ENCODE data around the gene PLXNB2.

The PLXNB2 gene

GRCh38 chr22:50316114-50317065 lies 8.9 kb upstream of the PLXNB2 start:
- peaks cover 6% of the 10 kb centered on the region for H3K4me1 ChIP-seq (ENCODE audit: control insufficient read depth, insufficient read depth, low read length, poor library complexity, severe bottlenecking)
- H3K36me3 ChIP-seq (ENCODE audit: control insufficient read depth, insufficient read depth, low read length), result no peaks in the 10 kb centered on the region
- no peaks in the 10 kb centered on the region for H3K9me3 ChIP-seq (ENCODE audit: control insufficient read depth, low read length)
- no peak overlapping the region for H3K4me3 ChIP-seq (ENCODE audit: extremely low read depth, insufficient read depth, low read length, poor library complexity, severe bottlenecking)
- 92 to 94% methylated on average over 25 to 28 of the region's 45 CpGs for WGBS, 2 experiments (ENCODE audit: insufficient coverage in 2 of 2)
- no peak overlapping the region for H3K27ac ChIP-seq (ENCODE audit: low read depth, low read length, severe bottlenecking)

GRCh38 chr22:50315289-50316113 lies 8.1 kb upstream of the PLXNB2 start:
- peaks cover 6% of the 10 kb centered on the region for H3K4me1 ChIP-seq (ENCODE audit: control insufficient read depth, insufficient read depth, low read length, poor library complexity, severe bottlenecking)
- 88 to 93% methylated on average over 11 to 15 of the region's 18 CpGs for WGBS, 2 experiments (ENCODE audit: insufficient coverage in 2 of 2)

GRCh38 chr22:50314455-50315288 lies 7.2 kb upstream of the PLXNB2 start:
- peaks cover 8% of the 10 kb centered on the region for H3K4me1 ChIP-seq (ENCODE audit: control insufficient read depth, insufficient read depth, low read length, poor library complexity, severe bottlenecking)
- WGBS, 2 experiments (ENCODE audit: insufficient coverage in 2 of 2), result 70 to 75% methylated on average over 29 to 33 of the region's 33 CpGs
- H3K4me3 ChIP-seq (ENCODE audit: extremely low read depth, insufficient read depth, low read length, poor library complexity, severe bottlenecking), result no peak overlapping the region
- no peaks in the 10 kb centered on the region for H3K36me3 ChIP-seq (ENCODE audit: control insufficient read depth, insufficient read depth, low read length)
- no peak overlapping the region for H3K27ac ChIP-seq (ENCODE audit: low read depth, low read length, severe bottlenecking)
- no peaks in the 10 kb centered on the region for H3K9me3 ChIP-seq (ENCODE audit: control insufficient read depth, low read length)

More at GRCh38 chr22:50315289-50316113, 8.1 kb upstream of the PLXNB2 start:
- H3K9me3 ChIP-seq (ENCODE audit: control insufficient read depth, low read length), result no peaks in the 10 kb centered on the region
- H3K4me3 ChIP-seq (ENCODE audit: extremely low read depth, insufficient read depth, low read length, poor library complexity, severe bottlenecking), result no peak overlapping the region
- no peak overlapping the region for H3K27ac ChIP-seq (ENCODE audit: low read depth, low read length, severe bottlenecking)
- H3K36me3 ChIP-seq (ENCODE audit: control insufficient read depth, insufficient read depth, low read length), result no peaks in the 10 kb centered on the region

DNA sequence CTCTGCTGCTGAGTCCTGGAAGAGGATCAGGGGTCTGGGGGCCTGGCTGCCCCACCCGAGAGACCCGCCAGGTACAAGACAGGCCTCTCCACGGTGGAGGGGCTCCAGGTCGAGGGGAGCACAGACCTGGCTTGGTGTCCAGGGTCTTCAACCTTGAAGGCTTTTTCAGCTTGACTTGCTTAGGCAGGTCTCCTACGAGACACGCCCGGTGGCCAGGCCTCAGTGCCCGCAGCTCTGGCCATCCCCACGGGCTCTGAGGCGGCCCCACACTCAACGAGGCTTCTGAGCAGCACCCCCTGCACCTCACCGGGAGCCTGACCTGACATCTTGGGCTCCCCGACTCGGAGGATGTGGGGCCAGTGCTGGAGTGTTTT lies 6.6 kb upstream of the PLXNB2 start:
- Histone ChIP-seq H3K27ac (ENCODE audit: low read depth, low read length, severe bottlenecking) (no peak overlapping the region), H3K36me3 (ENCODE audit: control insufficient read depth, insufficient read depth, low read length) (no peaks in the 10 kb centered on the region), H3K9me3 (ENCODE audit: control insufficient read depth, low read length) (no peaks in the 10 kb centered on the region), H3K4me1 (ENCODE audit: control insufficient read depth, insufficient read depth, low read length, poor library complexity, severe bottlenecking) (peaks cover 9% of the 10 kb centered on the region), H3K4me3 (ENCODE audit: extremely low read depth, insufficient read depth, low read length, poor library complexity, severe bottlenecking) (no peak overlapping the region)
- WGBS, 2 experiments (ENCODE audit: insufficient coverage in 2 of 2), result 83 to 88% methylated on average over 11 to 12 of the region's 14 CpGs

DNA sequence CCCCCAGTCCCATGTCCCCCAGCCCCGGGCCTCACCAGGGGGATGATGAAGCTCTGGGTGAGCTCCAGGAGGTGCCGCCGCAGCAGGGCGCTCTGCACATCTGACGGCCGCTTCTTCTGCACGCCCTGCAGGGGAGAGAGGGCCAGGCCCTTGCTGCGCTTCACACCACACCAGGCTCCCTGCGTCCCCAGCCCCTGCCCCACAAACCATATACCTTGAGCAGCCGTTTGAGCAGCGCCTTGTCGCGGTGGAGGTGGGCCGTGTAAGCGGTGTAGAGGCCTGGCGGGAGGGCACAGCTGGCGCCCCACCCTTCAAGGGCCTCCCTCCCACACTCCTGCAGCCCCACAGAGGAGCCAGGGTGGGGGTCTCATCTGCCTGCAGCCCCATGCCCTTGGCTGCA lies 6.2 kb upstream of the PLXNB2 start:
- no peak overlapping the region for H3K27ac ChIP-seq (ENCODE audit: low read depth, low read length, severe bottlenecking)
- H3K4me3 ChIP-seq (ENCODE audit: extremely low read depth, insufficient read depth, low read length, poor library complexity, severe bottlenecking), result no peak overlapping the region
- H3K9me3 ChIP-seq (ENCODE audit: control insufficient read depth, low read length), result no peaks in the 10 kb centered on the region
- no peaks in the 10 kb centered on the region for H3K36me3 ChIP-seq (ENCODE audit: control insufficient read depth, insufficient read depth, low read length)
- 89 to 94% methylated on average over 9 to 14 of the region's 17 CpGs for WGBS, 2 experiments (ENCODE audit: insufficient coverage in 2 of 2)
- peaks cover 10% of the 10 kb centered on the region for H3K4me1 ChIP-seq (ENCODE audit: control insufficient read depth, insufficient read depth, low read length, poor library complexity, severe bottlenecking)

- Histone ChIP-seq H3K36me3 (ENCODE audit: control insufficient read depth, insufficient read depth, low read length) (no peaks in the 10 kb centered on the region), H3K4me3 (ENCODE audit: extremely low read depth, insufficient read depth, low read length, poor library complexity, severe bottlenecking) (no peak overlapping the region), H3K4me1 (ENCODE audit: control insufficient read depth, insufficient read depth, low read length, poor library complexity, severe bottlenecking) (peaks cover 16% of the 10 kb centered on the region), H3K9me3 (ENCODE audit: control insufficient read depth, low read length) (no peaks in the 10 kb centered on the region), H3K27ac (ENCODE audit: low read depth, low read length, severe bottlenecking) (no peak overlapping the region)
- WGBS, 2 experiments (ENCODE audit: insufficient coverage in 2 of 2), result 91% methylated on average over 4 of the region's 7 CpGs; no CpG with 5 or more reads in 1 of the 2 experiments
Measured at GRCh38 chr22:50313021-50313420, 5.6 kb upstream of the PLXNB2 start.

- Histone ChIP-seq H3K4me1 (ENCODE audit: control insufficient read depth, insufficient read depth, low read length, poor library complexity, severe bottlenecking) (peaks cover 19% of the 10 kb centered on the region), H3K27ac (ENCODE audit: low read depth, low read length, severe bottlenecking) (no peak overlapping the region), H3K9me3 (ENCODE audit: control insufficient read depth, low read length) (no peaks in the 10 kb centered on the region), H3K36me3 (ENCODE audit: control insufficient read depth, insufficient read depth, low read length) (no peaks in the 10 kb centered on the region), H3K4me3 (ENCODE audit: extremely low read depth, insufficient read depth, low read length, poor library complexity, severe bottlenecking) (no peak overlapping the region)
- 90 to 95% methylated on average over 5 of the region's 12 CpGs for WGBS, 2 experiments (ENCODE audit: insufficient coverage in 2 of 2)
Measured at GRCh38 chr22:50312371-50312770, 4.9 kb upstream of the PLXNB2 start.

DNA sequence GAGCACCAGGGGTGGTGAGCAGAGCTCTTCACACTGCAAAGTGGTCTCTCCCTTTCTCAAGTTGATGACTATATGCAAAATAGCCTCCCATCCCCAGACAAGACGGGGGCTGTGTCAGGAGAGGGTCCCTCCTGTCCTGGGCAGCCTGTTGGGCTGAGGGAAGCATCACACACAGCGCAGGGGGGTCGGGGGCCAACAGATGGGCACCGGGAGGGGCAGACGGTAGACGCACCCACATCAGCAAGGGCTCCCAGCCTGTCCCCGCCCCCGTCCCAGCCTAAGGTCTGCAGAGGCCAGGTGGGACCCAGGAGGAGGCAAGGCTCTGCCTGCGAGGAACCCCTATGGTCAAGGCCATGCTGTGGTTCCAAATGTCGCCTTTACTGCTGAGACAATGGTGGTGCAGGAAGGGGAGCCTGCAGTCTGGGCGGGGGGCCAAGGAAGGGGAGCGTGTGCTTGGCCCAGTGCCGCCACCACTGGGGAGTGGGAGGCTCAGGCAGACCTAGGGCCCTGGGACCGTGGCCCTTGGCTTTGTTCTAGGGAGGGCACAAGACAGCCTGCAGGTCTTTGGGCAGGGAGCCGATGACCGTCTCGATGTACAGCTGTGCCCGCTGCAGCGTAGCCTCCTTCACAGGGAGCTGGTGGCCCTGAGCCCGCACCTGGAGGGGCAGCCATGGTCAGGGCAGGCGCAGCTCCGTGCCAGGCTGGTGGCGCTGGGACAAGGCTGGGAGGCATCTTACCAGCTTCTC lies 4.3 kb upstream of the PLXNB2 start:
- 91 to 92% methylated on average over 21 to 23 of the region's 23 CpGs for WGBS, 2 experiments (ENCODE audit: insufficient coverage in 2 of 2)
- no peak overlapping the region for H3K27ac ChIP-seq (ENCODE audit: low read depth, low read length, severe bottlenecking)
- H3K36me3 ChIP-seq (ENCODE audit: control insufficient read depth, insufficient read depth, low read length), result no peaks in the 10 kb centered on the region
- H3K4me1 ChIP-seq (ENCODE audit: control insufficient read depth, insufficient read depth, low read length, poor library complexity, severe bottlenecking), result peaks cover 19% of the 10 kb centered on the region
- no peaks in the 10 kb centered on the region for H3K9me3 ChIP-seq (ENCODE audit: control insufficient read depth, low read length)
- no peak overlapping the region for H3K4me3 ChIP-seq (ENCODE audit: extremely low read depth, insufficient read depth, low read length, poor library complexity, severe bottlenecking)

DNA sequence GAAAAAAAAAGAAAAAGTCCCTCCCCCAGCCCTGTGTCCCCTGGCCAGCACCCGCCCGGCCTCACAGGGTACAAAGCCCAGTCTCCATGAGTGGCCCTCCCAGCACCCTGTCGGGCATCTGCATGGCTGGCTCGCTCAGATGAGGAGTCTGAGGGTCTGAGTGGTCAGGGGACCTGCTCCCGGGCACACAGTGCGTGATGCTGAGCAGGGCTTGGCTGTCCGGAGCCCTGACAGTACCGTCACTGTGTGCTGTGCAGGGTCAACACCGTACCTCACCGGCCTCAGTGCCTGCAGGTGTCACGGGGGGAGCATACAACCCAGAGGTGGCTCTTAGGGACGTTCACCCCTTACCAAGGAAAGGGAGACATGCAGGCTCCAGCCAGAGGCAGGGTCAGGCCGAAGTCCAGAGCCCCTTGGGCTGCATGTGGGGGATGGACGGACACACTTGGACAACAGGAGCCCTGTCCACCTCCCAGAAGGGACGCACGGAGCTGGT lies 3.6 kb upstream of the PLXNB2 start:
- H3K36me3 ChIP-seq (ENCODE audit: control insufficient read depth, insufficient read depth, low read length), result no peaks in the 10 kb centered on the region
- no peak overlapping the region for H3K4me3 ChIP-seq (ENCODE audit: extremely low read depth, insufficient read depth, low read length, poor library complexity, severe bottlenecking)
- H3K4me1 ChIP-seq (ENCODE audit: control insufficient read depth, insufficient read depth, low read length, poor library complexity, severe bottlenecking), result peaks cover 19% of the 10 kb centered on the region
- WGBS, 2 experiments (ENCODE audit: insufficient coverage in 2 of 2), result 92 to 94% methylated on average over 16 of the region's 16 CpGs
- H3K9me3 ChIP-seq (ENCODE audit: control insufficient read depth, low read length), result no peaks in the 10 kb centered on the region
- H3K27ac ChIP-seq (ENCODE audit: low read depth, low read length, severe bottlenecking), result no peak overlapping the region

All from mesodermal cell (in vitro differentiated cells).